Glutamatergic neuron (in vitro differentiated cells): ENCODE data around the gene DNAJC8. TPM values are rescaled to one million over a fixed set of nuclear protein-coding genes. Genes with fewer than 3 reads are reported as not detected.

Experiments
- DNase-seq: peaks from one replicate; pipeline ENCODE4 v3.0.0; 2022
- H3K27ac Mint-ChIP-seq: one replicate; pipeline ENCODE4 v1.8.0; 2020; ENCODE audit warnings: mild to moderate bottlenecking, mixed read lengths, inconsistent platforms; ENCODE audit not compliant: unreplicated experiment
- H3K27me3 Mint-ChIP-seq: one replicate; pipeline ENCODE4 v1.8.0; 2020; ENCODE audit warnings: mild to moderate bottlenecking, moderate library complexity, mixed read lengths, inconsistent platforms; ENCODE audit not compliant: unreplicated experiment
- H3K36me3 Mint-ChIP-seq: one replicate; pipeline ENCODE4 v1.8.0; 2020; ENCODE audit warnings: mild to moderate bottlenecking, mixed read lengths, inconsistent platforms; ENCODE audit not compliant: unreplicated experiment
- H3K4me1 Mint-ChIP-seq: one replicate; pipeline ENCODE4 v1.8.0; 2020; ENCODE audit warnings: mild to moderate bottlenecking, low read depth, mixed read lengths, inconsistent platforms; ENCODE audit not compliant: unreplicated experiment
- H3K4me3 Mint-ChIP-seq: one replicate; pipeline ENCODE4 v1.8.0; 2020; ENCODE audit warnings: mild to moderate bottlenecking, mixed read lengths, inconsistent platforms; ENCODE audit not compliant: unreplicated experiment
- H3K9me3 Mint-ChIP-seq: one replicate; pipeline ENCODE4 v1.8.0; 2020; ENCODE audit warnings: mild to moderate bottlenecking, moderate library complexity, mixed read lengths, inconsistent platforms; ENCODE audit not compliant: unreplicated experiment
- total RNA-seq: library from RNA; stranded (reverse); fragmentation: NEBNext Ultra II Directional; extraction: Animal tissue kit (Norgen Biotek cat#: 25700); gene quantifications from one replicate; pipeline ENCODE4 v1.2.1, GENCODE V29; 2021; ENCODE audit not compliant: unreplicated experiment
- TF ChIP-seq, protein P1 (sequence below): fragments of 200-600 bp; sonication (generic); IDR thresholded peaks from one replicate; pipeline ENCODE4 v1.5.0; 2021; ENCODE audit not compliant: partially characterized antibody, unreplicated experiment

DNAJC8 gene
- total RNA-seq, 1 donor from 2014 or later = 82.8 TPM

DNA sequence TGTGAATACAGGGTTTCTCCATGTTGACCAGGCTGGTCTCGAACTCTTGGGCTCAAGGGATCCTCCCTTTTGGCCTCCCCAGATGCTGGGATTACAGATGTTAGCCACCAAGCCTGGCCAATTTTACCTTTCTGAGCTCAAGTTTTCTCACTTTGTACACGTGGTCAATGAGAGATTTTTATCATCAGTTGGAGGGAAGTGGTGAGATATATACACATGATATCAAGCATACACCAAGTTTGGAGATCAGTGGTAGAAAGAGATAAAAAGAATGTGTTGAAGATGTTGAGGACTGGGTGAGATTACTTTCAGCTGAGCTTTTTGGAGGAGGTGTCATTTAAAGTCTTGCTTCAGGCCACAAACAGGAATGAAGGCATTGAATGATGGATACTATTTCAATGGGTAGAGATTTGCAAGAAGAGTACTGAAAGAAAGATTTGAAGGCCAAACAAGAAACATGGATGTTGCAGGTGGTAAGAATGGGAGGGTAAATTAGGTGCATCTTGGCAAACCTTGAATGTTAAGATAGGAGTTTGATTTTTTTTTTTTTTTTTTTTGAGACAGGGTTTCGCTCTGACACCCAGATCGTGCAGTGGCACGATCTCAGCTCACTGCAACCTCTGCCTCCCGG, 23.5 kb upstream of the DNAJC8 start:
- no peak for DNase-seq
- Mint-ChIP-seq H3K4me3 (no peak overlapping the region), H3K9me3 (peaks cover 10% of the 10 kb centered on the region), H3K4me1 (peaks cover 7% of the 10 kb centered on the region), H3K36me3 (no peaks in the 10 kb centered on the region), H3K27ac (no peak overlapping the region), H3K27me3 (peaks cover 5% of the 10 kb centered on the region)
- TF ChIP-seq, protein P1, sequence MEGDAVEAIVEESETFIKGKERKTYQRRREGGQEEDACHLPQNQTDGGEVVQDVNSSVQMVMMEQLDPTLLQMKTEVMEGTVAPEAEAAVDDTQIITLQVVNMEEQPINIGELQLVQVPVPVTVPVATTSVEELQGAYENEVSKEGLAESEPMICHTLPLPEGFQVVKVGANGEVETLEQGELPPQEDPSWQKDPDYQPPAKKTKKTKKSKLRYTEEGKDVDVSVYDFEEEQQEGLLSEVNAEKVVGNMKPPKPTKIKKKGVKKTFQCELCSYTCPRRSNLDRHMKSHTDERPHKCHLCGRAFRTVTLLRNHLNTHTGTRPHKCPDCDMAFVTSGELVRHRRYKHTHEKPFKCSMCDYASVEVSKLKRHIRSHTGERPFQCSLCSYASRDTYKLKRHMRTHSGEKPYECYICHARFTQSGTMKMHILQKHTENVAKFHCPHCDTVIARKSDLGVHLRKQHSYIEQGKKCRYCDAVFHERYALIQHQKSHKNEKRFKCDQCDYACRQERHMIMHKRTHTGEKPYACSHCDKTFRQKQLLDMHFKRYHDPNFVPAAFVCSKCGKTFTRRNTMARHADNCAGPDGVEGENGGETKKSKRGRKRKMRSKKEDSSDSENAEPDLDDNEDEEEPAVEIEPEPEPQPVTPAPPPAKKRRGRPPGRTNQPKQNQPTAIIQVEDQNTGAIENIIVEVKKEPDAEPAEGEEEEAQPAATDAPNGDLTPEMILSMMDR = no peak

GRCh38 chr1:28249866-28250295, 17.1 kb upstream of the DNAJC8 start:
- Mint-ChIP-seq H3K27me3 (no peaks in the 10 kb centered on the region), H3K9me3 (no peaks in the 10 kb centered on the region), H3K27ac (peak overlapping the region; percentile 62)

DNA sequence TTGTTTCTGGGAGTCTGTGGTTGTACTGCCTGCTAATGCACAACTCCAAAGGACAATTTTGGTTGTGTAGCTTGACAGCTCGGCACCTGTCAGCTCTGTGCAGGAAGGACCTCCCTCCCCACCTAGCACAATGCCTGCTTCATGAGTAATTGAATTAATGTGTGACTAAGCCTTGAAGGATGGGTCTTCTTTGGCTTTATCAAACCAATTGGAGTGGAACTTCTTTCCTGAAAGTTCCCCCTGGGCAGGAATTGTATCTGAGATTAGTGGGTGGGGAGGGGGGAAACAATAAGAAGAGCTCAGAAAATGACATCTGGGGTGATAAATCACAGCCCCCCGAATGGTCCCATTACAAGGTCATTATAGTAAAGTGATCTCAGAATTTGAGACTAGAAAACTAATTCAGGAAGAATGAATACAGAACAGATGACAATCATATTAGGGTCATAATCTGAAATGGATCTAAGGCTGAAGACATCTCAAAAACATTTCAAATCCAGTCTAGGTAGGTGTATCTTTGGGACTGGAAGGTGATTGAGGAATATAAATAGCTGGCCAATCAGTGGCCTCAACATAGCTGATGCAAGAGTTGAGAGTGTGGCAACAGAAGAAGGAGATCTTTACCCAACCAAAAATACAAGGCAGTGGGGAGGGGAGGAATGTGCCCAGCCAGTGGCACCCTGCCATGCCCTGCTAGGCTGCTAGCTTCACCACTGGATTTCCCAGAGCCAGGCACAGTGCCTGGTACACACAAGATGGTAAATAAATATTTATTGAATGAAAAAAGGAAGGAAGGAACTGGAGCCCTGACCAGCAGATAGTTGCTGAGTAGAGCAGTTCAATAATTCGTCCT, 16.4 kb upstream of the DNAJC8 start:
- Mint-ChIP-seq H3K4me1 (peaks cover 12% of the 10 kb centered on the region), H3K27me3 (no peaks in the 10 kb centered on the region), H3K36me3 (no peaks in the 10 kb centered on the region), H3K27ac (no peak overlapping the region), H3K9me3 (no peaks in the 10 kb centered on the region), H3K4me3 (peak overlapping the region; percentile 80)
- no peak for DNase-seq
- TF ChIP-seq, protein P1 = no peak

More at GRCh38 chr1:28249866-28250295, 17.1 kb upstream of the DNAJC8 start:
- no peak overlapping the region for H3K4me3 Mint-ChIP-seq
- H3K36me3 Mint-ChIP-seq = no peaks in the 10 kb centered on the region
- peaks cover 12% of the 10 kb centered on the region for H3K4me1 Mint-ChIP-seq
- no peak for DNase-seq
- TF ChIP-seq, protein P1 = no peak

- Mint-ChIP-seq H3K4me1 (peaks cover 12% of the 10 kb centered on the region), H3K27ac (peak overlapping the region; percentile 60), H3K36me3 (no peaks in the 10 kb centered on the region), H3K27me3 (no peaks in the 10 kb centered on the region), H3K4me3 (peak overlapping the region; percentile 80), H3K9me3 (no peaks in the 10 kb centered on the region)
- DNase-seq = peak; percentile 81
- TF ChIP-seq, protein P1 = peak; percentile 94
These were observed 15.6 kb upstream of the DNAJC8 start for GRCh38 chr1:28248273-28249012.
